HG03378 (cell line): Measurements from ENCODE around the gene AZU1.
"Not testable (repeated sequence)": the region's sequence is repeated elsewhere in the genome, so short reads cannot be mapped to it uniquely, and the experiment has no call there.

Source experiments
- ATAC-seq: cut with Tn5 transposase; IDR thresholded peaks from one replicate; pipeline ENCODE4 v1.9.1; 2021; ENCODE audit warnings: mild to moderate bottlenecking, moderate library complexity; ENCODE audit not compliant: unreplicated experiment

Gene AZU1

DNA sequence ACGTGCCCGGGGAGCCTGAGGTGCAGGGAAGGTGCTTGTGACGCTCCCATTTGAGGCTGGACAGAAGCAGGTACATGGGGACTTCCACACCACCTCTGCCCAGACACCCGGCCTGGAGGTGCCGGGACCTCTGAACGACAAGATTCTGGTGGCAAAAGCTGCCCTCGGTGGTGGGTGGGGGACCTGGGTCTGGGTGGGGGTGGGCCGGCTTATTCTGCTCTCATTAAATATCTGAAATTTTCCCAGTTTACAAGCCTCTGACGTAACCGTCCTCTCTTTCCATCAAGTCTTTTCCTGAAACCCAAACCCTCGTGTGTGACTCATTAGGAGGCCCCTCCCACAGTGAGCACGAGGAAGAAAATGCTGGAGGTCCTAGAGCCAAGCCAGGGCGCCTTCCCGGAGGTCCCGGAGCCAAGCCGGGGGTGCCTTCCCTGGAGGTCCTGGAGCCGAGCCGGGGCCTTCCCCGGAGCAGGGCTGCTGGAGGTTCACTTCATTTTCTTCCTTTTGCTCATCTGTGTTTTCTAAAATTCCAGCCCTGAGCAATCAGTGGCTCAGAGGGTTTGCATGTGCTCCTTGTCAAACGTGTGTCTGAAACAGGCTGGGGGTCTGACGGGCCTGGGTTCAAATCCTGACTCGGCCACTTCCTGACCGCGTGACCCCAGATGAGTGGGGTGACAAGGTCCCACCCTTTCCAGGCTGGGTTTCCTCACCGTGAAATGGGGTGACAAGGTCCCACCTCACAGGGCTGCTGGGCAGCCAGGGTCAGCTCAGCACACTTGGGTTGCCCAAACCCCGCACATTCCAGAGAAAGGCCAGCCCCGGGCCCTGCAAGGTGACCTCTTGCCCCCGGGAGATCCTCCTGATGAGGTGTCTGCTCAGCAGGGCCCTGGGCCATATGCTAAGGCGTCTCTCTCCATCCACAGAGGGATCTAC lies 41.9 kb downstream of the AZU1 start:
- ATAC-seq: no peak

DNA sequence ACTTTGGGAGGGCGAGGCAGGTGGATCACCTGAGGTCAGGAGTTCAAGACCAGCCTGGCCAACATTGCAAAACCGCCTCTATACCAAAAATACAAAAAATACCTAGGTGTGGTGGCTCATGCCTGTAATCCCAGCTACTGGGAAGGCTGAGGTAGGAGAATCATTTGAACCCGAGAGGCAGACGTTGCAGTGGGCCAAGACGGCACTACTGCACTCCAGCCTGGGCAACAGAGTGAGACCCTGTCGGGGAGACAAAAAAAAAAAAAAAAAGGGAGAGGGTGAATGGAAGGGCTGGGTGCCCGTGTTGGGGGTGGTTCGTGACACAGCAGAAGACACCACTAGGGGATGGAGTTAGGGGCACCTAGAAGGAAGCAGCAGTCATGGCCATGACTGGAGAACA lies 42.7 kb downstream of the AZU1 start:
- ATAC-seq: no peak

DNA sequence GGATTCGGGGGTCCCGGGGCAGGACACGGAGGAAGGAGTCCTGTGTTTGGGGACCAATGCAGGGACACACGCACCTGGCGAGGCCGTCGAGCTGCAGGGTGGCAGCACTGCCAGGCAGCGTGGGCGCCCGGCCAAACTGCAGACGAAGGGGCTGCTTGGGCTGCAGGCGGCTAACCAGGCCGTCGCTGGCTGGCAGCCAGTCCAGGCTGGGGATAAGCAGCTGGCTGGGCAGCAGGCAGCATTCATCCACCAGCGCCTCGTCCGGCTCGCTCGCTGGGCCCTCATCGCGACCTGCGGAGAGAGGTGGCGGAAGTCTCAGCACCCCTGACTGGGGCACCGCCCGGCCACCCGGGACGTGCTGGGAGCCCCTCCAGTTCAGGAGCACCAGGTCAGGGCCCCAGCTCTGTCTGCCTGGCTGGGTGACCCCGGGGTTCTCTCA lies 43.3 kb downstream of the AZU1 start:
- no peak for ATAC-seq

DNA sequence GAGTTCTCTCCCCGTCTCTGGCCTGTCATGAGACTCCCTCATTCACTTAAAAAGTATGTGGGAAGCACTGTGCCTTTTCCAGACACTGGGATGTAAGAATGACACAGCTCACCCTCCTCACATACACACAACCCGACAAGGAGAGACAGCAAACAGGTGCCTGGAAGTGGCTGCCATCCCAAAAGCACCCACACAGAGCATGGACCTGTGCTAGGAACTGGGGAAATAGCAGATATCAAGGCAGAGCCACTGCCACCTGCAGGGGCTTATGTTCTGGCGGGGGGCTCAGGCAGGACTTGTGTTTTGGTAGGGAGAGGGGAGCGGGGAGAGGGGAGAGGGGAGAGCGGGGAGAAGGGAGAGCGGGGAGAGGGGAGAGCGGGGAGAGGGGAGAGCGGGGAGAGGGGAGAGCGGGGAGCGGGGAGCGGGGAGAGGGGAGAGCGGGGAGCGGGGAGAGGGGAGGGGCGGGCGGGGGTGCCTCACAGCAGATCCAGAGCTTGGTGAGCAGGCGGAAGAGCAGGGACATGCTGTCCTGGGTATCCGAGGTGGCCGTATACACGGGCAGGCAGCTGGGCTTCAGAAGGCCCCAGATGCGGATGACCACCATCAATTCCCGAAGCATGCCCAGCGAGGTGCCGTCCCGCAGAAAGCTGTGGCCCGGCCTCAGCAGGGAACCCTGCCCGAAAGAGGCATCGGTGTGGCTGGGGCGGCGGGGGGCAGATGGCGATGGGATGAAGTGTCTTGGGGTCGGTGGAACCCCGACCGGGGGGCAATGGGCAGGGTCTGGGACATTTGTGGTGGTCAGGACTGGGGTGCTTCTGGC lies 44.0 kb downstream of the AZU1 start:
- ATAC-seq: no peak

DNA sequence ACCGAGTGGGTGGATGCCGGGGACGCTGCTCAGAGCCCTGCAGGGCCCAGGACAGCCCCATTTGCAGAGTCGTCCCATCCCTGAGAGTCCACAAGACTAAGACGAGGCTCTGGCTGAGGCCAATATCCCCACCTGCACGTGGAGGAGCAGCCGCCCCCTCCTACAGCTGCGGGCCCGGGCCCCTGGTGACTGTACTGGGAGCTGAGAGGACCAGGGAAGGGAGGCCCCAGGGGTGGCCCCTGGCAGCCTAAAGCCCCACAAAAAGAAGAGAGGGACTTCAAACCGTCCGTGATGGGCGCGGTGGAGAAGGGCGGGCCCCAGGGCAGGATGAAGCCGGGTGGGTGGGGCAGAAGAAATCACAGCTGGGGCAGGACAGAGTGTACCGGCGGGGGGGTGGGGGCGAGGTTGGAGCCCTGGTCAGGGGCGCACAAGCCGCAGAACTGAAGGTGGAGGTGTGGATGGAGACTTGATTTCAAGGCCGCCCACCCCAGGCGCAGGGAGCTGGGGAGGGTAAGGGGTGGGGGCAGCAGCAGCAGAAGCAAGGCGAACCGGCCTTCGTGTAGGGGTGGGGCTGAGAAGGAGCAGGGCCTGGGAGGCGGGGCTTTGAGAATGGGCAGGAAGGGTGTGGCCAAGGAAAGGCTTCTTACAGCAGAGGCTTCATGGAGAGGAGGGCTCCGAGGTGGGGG lies 44.8 kb downstream of the AZU1 start:
- no peak for ATAC-seq

DNA sequence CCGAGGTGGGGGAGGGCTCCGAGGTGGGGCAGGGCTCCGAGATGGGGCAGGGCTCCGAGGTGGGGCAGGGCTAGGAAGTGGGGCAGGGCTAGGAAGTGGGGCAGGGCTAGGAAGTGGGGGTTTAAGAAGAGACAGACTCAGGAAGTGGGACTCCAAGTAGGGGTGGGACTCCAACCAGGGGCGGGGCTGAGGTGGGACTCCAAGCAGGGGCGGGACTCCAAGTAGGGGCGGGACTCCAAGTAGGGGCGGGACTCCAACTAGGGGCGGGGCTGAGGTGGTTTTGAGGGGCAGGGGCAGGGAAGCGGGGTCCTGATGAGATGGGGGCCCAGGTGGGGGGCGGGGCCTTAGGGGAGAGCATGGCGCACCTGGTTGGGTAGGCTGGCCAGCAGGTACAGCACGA lies 45.4 kb downstream of the AZU1 start:
- ATAC-seq: no peak

DNA sequence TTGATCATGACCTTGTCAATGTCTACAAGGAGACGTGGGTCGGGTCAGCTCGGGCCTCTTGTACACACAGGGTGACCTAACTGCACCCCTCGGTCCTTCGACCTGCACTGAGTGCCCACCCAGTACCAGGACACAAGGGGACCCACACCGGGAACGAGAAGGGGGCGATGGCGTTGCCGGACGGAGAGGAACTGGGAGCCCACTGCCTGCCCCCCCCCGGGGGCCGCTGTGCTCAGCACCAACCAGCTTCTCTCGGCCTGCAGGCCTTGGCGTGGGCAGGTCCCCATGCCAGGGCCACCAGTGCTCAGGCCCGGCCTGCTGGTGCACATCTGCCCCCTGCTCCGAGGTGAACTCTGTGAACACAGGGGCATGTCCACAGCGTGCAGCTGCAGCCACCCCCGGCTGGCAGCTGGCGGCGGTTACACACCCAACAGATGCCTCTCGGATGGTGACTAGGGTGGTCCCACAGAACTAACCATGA lies 46.0 kb downstream of the AZU1 start:
- no peak for ATAC-seq

DNA sequence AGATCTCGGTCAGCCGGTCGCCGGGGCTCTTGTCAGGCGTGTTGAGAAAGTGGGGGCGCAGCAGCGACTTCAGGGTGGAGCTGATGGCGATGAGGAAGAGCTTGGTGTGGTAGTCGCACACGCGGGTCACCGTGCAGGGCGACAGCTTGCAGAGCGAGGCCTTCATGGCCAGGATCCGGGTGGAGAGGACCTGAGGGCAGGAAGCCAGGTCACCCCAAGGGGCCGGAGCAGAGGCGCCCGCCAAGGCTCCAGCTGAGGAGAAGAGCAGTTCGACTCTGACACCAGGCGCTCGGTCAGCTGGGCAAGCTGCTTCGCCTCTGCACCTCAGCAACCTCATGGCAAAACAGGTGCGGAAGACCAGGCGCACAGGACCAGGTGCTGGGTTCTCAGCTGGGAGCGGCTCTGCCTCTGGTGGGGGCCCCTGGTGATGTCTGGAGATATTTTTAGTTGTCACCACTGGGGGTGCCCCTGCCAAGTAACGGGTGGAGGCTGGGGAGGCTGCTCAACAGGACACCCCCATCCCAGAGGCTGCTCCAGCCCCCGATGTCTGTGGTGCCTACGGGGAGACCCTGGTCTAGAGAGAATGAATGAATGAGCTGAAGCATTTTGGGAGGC lies 47.7 kb downstream of the AZU1 start:
- no peak for ATAC-seq

DNA sequence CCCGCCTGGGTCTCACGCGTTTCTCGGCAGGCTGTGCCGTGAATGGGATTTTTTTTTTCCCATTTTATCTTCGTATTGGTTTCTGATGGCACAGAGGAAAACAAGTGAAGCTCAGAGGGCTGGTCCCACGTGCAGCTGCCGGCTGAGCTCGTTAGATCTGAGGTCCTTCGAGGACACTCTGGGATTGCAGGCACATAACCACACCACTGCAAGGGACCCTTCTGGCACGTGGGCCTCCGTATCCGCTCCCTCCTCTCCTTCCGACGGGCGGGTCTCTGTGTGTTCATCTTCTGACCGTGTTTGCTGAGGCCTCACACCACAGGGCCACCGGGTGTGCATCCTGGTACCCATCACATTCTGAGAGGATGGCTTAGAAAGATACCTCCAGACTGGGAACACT lies 48.5 kb downstream of the AZU1 start:
- ATAC-seq: no peak

DNA sequence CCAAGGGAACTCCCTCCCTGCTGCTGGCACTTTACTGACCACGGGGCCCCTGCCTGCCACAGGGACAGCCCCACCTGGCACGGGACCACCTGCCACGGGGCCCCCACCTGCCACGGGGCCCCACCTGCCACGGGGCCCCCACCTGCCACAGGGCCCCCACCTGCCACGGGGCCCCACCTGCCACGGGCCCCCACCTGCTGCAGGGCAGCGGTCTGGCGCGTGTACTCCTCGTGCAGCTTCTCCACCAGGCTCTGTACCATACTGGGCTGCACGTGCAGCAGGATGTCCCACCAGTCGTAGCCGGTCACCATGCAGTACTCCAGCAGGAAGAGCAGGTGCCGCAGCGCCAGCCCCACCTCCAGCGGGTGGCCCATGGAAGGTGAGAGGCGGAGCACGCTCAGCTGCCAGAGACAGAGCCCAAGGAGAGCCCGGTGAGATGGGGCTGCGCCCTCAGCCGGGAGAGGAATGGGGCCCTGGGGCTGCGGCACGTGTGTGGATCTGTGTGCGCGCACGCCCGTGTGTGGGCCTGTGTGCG lies 49.2 kb downstream of the AZU1 start:
- ATAC-seq: no peak

DNA sequence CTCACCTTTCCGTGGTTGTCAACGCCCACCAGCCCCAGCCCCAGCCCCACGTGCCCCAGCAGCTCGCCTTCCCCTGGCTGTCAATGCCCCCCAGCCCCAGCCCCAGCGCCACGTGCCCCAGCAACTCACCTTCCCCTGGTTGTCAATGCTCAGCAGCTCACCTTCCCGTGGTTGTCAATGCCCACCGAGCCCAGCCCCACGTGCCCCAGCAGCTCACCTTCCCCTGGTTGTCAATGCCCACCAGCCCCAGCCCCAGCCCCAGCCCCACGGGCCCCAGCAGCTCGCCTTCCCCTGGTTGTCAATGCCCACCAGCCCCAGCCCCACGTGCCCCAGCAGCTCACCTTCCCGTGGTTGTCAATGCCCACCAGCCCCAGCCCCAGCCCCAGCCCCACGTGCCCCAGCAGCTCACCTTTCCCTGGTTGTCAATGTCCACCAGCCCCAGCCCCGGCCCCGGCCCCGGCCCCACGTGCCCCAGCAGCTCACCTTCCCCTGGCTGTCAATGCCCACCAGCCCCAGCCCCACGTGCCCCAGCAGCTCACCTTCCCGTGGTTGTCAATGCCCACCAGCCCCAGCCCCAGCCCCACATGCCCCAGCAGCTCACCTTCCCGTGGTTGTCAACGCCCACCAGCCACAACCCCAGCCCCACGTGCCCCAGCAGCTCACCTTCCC lies 50.5 kb downstream of the AZU1 start:
- ATAC-seq: not testable (repeated sequence)

DNA sequence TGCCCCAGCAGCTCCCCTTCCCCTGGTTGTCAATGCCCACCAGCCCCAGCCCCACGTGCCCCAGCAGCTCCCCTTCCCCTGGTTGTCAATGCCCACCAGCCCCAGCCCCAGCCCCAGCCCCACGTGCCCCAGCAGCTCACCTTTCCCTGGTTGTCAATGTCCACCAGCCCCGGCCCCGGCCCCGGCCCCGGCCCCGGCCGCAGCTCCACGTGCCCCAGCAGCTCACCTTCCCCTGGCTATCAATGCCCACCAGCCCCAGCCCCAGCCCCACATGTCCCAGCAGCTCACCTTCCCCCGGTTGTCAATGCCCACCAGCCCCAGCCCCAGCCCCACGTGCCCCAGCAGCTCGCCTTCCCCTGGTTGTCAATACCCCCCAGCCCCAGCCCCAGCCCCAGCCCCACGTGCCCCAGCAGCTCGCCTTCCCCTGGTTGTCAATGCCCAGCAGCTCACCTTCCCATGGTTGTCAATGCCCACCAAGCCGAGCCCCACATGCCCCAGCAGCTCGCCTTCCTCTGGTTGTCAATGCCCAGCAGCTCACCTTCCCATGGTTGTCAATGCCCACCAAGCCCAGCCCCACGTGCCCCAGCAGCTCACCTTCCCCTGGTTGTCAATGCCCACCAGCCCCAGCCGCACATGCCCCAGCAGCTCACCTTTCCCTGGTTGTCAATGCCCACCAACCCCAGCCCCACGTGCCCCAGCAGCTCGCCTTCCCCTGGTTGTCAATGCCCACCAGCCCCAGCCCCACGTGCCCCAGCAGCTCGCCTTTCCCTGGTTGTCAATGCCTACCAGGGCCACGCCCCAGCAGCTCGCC lies 51.3 kb downstream of the AZU1 start:
- not testable (repeated sequence) for ATAC-seq

DNA sequence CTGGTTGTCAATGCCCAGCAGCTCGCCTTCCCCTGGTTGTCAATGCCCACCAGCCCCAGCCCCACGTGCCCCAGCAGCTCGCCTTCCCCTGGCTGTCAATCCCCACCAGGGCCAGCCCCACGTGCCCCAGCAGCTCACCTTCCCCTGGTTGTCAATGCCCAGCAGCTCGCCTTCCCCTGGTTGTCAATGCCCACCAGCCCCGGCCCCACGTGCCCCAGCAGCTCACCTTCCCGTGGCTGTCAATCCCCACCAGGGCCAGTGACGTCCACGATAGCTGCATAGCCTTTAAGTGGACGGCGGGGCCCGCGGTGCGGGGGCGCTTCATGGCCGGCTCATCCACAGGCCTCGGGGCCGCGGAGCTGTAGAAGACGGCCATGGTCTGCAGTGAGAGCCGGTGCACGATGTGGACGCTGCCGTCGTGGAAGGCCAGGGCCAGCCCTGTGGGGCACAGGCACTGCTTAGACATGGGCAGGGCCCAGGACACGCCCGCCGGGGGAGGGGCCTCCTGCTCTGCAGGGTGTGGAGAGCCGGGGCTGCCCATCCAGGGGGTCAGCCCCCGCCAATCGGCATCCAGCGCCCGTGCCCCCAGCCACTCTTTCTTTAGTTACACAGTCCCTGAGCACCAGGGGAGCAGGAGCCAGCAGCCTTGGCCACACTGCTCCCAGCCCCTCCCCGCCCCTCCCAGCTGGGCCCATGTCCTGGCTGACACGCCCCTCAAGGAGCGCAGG lies 52.2 kb downstream of the AZU1 start:
- ATAC-seq: no peak
